PC-9 (cell line): ENCODE measurements around the gene TPD52L1. TPM values are rescaled to one million over a fixed set of nuclear protein-coding genes. Genes with fewer than 3 reads are reported as not detected.

Experiments
- BruUV-seq: library from RNA; stranded (reverse); fragments of 400-500 nt; replicated peaks from 2 replicates; lab custom pipeline; 2021; lab: Mats Ljungman, UMichigan
- CTCF ChIA-PET: fragments of 300-600 bp; sonication (Branson Sonifier 250); formaldehyde crosslinking; loops from one replicate; lab custom pipeline; 2022; ENCODE audit warnings: antibody characterized with exemption; lab: Charles Lee
- POLR2A ChIA-PET: fragments of 300-600 bp; sonication (Branson Sonifier 250); formaldehyde crosslinking; loops from one replicate; lab custom pipeline; 2022; ENCODE audit warnings: antibody characterized with exemption; ENCODE audit not compliant: unreplicated experiment; lab: Charles Lee
- DNase-seq, 2 experiments: peaks; one replicate each; pipeline versions ENCODE4 v3.0.0 to v3.0.0-alpha.2; 2015 to 2022; ENCODE audit warnings: mixed read lengths in 1 of 2
- H2AFZ ChIP-seq: fragments of 200-600 bp; sonication (generic); 2 replicates; pipeline ENCODE4 v1.8.1; 2017; ENCODE audit warnings: antibody characterized with exemption
- H3F3A ChIP-seq: fragments of 200-600 bp; sonication (generic); 2 replicates; pipeline ENCODE4 v1.8.1; 2017; ENCODE audit warnings: antibody characterized with exemption, mild to moderate bottlenecking, low read depth; ENCODE audit not compliant: insufficient read depth
- H3K27ac ChIP-seq: fragments of 200-600 bp; sonication (generic); 2 replicates; pipeline ENCODE4 v1.6.1; 2016; ENCODE audit warnings: mixed run types
- H3K27me3 ChIP-seq: fragments of 200-600 bp; sonication (generic); 2 replicates; pipeline ENCODE4 v1.6.1; 2016; ENCODE audit warnings: low read depth, mixed run types; ENCODE audit not compliant: insufficient read depth
- H3K36me3 ChIP-seq: fragments of 200-600 bp; sonication (generic); 2 replicates; pipeline ENCODE4 v1.6.1; 2016; ENCODE audit warnings: low read depth, mixed run types
- H3K4me1 ChIP-seq: fragments of 200-600 bp; sonication (generic); replicated peaks from 2 replicates; pipeline ENCODE4 v1.6.1; 2016; ENCODE audit warnings: mixed run types; ENCODE audit not compliant: insufficient read depth
- H3K4me2 ChIP-seq: fragments of 200-600 bp; sonication (generic); 2 replicates; pipeline ENCODE4 v1.6.1; 2017; ENCODE audit warnings: mixed run types
- H3K4me3 ChIP-seq: fragments of 200-600 bp; sonication (generic); 2 replicates; pipeline ENCODE4 v1.6.1; 2016; ENCODE audit warnings: mixed run types
- H3K79me2 ChIP-seq: fragments of 200-600 bp; sonication (generic); 2 replicates; pipeline ENCODE4 v1.6.1; 2017; ENCODE audit warnings: low read depth, mixed run types
- H3K9me2 ChIP-seq: fragments of 200-600 bp; sonication (generic); 2 replicates; pipeline ENCODE4 v1.8.1; 2017; ENCODE audit warnings: mild to moderate bottlenecking; ENCODE audit not compliant: insufficient read depth
- H3K9me3 ChIP-seq: fragments of 200-600 bp; sonication (generic); 2 replicates; pipeline ENCODE4 v1.8.1; 2016; ENCODE audit warnings: low read depth; ENCODE audit not compliant: insufficient read depth
- H4K20me1 ChIP-seq: fragments of 200-600 bp; sonication (generic); 2 replicates; pipeline ENCODE4 v1.8.1; 2017; ENCODE audit not compliant: insufficient read depth
- EZH2 ChIP-seq: fragments of 200-600 bp; sonication (generic); IDR thresholded peaks from 2 replicates; pipeline ENCODE4 v1.8.0; 2017; ENCODE audit warnings: antibody characterized with exemption, low read depth
- intact Hi-C: fragments of 100-400 bp; cut with micrococcal nuclease; formaldehyde crosslinking; loops from one replicate; pipeline ENCODE4 v1.10.0; 2022; ENCODE audit not compliant: unreplicated experiment
- total RNA-seq: library from RNA; stranded (reverse); gene quantifications from 2 replicates; pipeline ENCODE4 v1.2.3, GENCODE V29; 2021
- TF ChIP-seq, protein P1 (sequence below): fragments of 200-600 bp; sonication (generic); conservative IDR thresholded peaks from 2 replicates; pipeline ENCODE4 v1.6.1; 2017; ENCODE audit warnings: mixed run types, antibody characterized with exemption, mild to moderate bottlenecking, moderate library complexity

The TPD52L1 gene
- total RNA-seq, 1 experiment from 2014 or later = 203 TPM

DNA sequence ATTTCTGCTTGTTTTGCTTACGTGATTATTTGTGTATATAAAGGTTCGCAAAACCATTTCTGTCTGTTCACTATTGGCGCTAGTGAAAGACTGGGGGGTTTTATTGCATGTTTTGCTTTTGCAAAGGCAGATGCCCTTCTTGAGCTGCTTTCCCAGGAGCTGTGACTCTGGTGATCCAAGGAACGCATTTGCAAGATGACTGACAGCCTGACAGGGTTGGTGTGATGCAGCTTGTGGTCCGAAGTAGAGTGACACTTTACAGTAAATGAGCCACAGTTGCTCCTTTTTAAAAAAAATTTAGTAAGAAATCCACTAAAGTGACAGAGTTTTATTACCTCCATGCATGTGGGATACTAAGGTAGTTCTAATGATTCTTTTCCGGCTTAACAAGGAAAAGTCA, 73.7 kb downstream of the TPD52L1 start:
- DNase-seq = no peak
- Histone ChIP-seq H3K4me3 (no peak overlapping the region), H3K27me3 (no peaks in the 10 kb centered on the region), H3K36me3 (peaks cover 5% of the 10 kb centered on the region; the same call in 1 of the 2 replicates), H3K9me3 (no peaks in the 10 kb centered on the region), H4K20me1 (no peaks in the 10 kb centered on the region), H3K79me2 (peaks cover 8% of the 10 kb centered on the region; the same call in 1 of the 2 replicates), H3F3A (no peaks in the 10 kb centered on the region), H2AFZ (no peak overlapping the region), H3K9me2 (no peaks in the 10 kb centered on the region), H3K4me2 (no peak overlapping the region), H3K4me1 (0 out of 2 replicates have a peak, but pooled peaks cover 6% of the 10 kb centered on the region), H3K27ac (no peak overlapping the region)
- intact Hi-C loops = no loop called here
- POLR2A ChIA-PET = interaction anchor here (0.6 kb wide), 1 partner anchor 22 kb away, joined by 3 read pairs; no protein-coding TSS in a partner anchor
- CTCF ChIA-PET = no interaction called here
- TF ChIP-seq, protein P1, sequence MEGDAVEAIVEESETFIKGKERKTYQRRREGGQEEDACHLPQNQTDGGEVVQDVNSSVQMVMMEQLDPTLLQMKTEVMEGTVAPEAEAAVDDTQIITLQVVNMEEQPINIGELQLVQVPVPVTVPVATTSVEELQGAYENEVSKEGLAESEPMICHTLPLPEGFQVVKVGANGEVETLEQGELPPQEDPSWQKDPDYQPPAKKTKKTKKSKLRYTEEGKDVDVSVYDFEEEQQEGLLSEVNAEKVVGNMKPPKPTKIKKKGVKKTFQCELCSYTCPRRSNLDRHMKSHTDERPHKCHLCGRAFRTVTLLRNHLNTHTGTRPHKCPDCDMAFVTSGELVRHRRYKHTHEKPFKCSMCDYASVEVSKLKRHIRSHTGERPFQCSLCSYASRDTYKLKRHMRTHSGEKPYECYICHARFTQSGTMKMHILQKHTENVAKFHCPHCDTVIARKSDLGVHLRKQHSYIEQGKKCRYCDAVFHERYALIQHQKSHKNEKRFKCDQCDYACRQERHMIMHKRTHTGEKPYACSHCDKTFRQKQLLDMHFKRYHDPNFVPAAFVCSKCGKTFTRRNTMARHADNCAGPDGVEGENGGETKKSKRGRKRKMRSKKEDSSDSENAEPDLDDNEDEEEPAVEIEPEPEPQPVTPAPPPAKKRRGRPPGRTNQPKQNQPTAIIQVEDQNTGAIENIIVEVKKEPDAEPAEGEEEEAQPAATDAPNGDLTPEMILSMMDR = no peak
- TF ChIP-seq EZH2 = no peak
- BruUV-seq = no TSS peak

- no peak overlapping the region for H3K4me3 ChIP-seq
- no peak overlapping the region for H3K4me2 ChIP-seq
- BruUV-seq = no TSS peak
- intact Hi-C loops = no loop called here
- no peak for TF ChIP-seq EZH2
- TF ChIP-seq, protein P1 = no peak
- 0 out of 2 replicates have a peak, but pooled peaks cover 6% of the 10 kb centered on the region for H3K4me1 ChIP-seq
- DNase-seq = no peak
- H3K36me3 ChIP-seq = peaks cover 5% of the 10 kb centered on the region; the same call in 1 of the 2 replicates
- H2AFZ ChIP-seq = no peak overlapping the region
- no peaks in the 10 kb centered on the region for H3K9me2 ChIP-seq
- no peak overlapping the region for H3K27ac ChIP-seq
- no peaks in the 10 kb centered on the region for H3F3A ChIP-seq
- H3K9me3 ChIP-seq = no peaks in the 10 kb centered on the region
- H4K20me1 ChIP-seq = no peaks in the 10 kb centered on the region
- peaks cover 8% of the 10 kb centered on the region; the same call in 1 of the 2 replicates for H3K79me2 ChIP-seq
- ChIA-PET POLR2A (no interaction called here), CTCF (no interaction called here)
- no peaks in the 10 kb centered on the region for H3K27me3 ChIP-seq
Measured at GRCh38 chr6:125228981-125229479, 75.5 kb downstream of the TPD52L1 start.

DNA sequence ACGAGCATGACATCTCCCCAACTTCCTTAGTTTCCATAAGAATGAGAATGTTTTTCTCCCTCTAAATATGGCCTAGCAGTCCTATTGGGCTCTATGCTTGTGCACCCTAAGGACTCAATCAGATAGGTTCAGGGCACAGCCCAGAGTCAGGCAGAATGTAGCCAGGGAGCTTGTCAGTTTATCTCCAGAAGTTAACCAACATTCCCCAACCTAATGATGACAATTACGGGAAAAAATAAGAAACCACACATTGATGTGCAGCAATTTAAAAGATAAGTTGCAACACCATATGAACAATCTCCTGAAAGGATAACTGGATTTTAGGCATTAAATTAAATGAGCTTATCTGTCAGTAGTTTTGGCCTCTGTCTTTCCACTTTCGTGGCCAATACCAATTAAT, 77.1 kb downstream of the TPD52L1 start:
- Histone ChIP-seq H3K4me2 (no peak overlapping the region), H3K4me3 (no peak overlapping the region), H3K4me1 (0 out of 2 replicates have a peak, but pooled peaks cover 6% of the 10 kb centered on the region), H3K27ac (no peak overlapping the region), H3K9me2 (no peaks in the 10 kb centered on the region), H3K27me3 (no peaks in the 10 kb centered on the region), H3F3A (no peaks in the 10 kb centered on the region), H4K20me1 (no peaks in the 10 kb centered on the region), H2AFZ (no peak overlapping the region), H3K9me3 (no peaks in the 10 kb centered on the region), H3K79me2 (peaks cover 8% of the 10 kb centered on the region; the same call in 1 of the 2 replicates), H3K36me3 (no peaks in the 10 kb centered on the region)
- DNase-seq = no peak
- ChIA-PET POLR2A (no interaction called here), CTCF (no interaction called here)
- TF ChIP-seq, protein P1 = no peak
- no peak for TF ChIP-seq EZH2
- intact Hi-C loops = no loop called here
- BruUV-seq = no TSS peak
